Sigmoid colon (tissue), 7 donors: Measurements from ENCODE around the gene PMM2. TPM values are rescaled to one million over a fixed set of nuclear protein-coding genes. Genes with fewer than 3 reads are reported as not detected.
"Not testable (repeated sequence)": the region's sequence is repeated elsewhere in the genome, so short reads cannot be mapped to it uniquely, and the experiment has no call there.

Experiments used
- DNase-seq: peaks from one replicate; pipeline ENCODE4 v3.0.0-alpha.2; 2019
- H3K27ac ChIP-seq, 4 donors: fragments of 200-600 bp; sonication (generic); one replicate each; pipeline ENCODE4 v1.5.1; 2016 to 2019; ENCODE audit warnings: mild to moderate bottlenecking in 1 of 4
- H3K27me3 ChIP-seq, 3 donors: fragments of 200-600 bp; sonication (generic); one replicate each; pipeline ENCODE4 v1.5.1; 2019; ENCODE audit warnings: mild to moderate bottlenecking in 1 of 3
- H3K36me3 ChIP-seq, 4 donors: fragments of 200-600 bp; sonication (generic); one replicate each; pipeline ENCODE4 v1.5.1; 2016 to 2019
- H3K4me1 ChIP-seq, 4 donors: fragments of 200-600 bp; sonication (generic); one replicate each; pipeline ENCODE4 v1.5.1; 2017 to 2019
- H3K4me3 ChIP-seq, 4 donors: fragments of 200-600 bp; sonication (generic); one replicate each; pipeline ENCODE4 v1.5.1; 2017 to 2019; ENCODE audit warnings: mild to moderate bottlenecking in 2 of 4, moderate library complexity in 1 of 4
- H3K9me3 ChIP-seq, 4 donors: fragments of 200-600 bp in 3 of 4; sonication (generic) in 3 of 4; one replicate each; pipeline versions ENCODE4 v1.5.1 to v1.6.1; 2013 to 2019
- CTCF ChIP-seq, 4 experiments: fragments of 450-650 bp in 3 of 4; fragments of 200-600 bp in 1 of 4; IDR thresholded peaks; one replicate each; pipeline ENCODE4 v1.5.1; 2016 to 2019; ENCODE audit warnings: antibody characterized with exemption in 4 of 4, mild to moderate bottlenecking in 3 of 4, moderate library complexity in 2 of 4
- EP300 ChIP-seq, 4 donors: sonication (generic); formaldehyde crosslinking; IDR thresholded peaks; one replicate each; pipeline ENCODE4 v1.6.1; 2017; ENCODE audit warnings: antibody characterized with exemption in 4 of 4
- POLR2A ChIP-seq, 2 donors: fragments of 450-650 bp; IDR thresholded peaks; one replicate each; pipeline ENCODE4 v1.6.1; 2016; ENCODE audit warnings: antibody characterized with exemption in 2 of 2, mild to moderate bottlenecking in 2 of 2, moderate library complexity in 2 of 2
- POLR2AphosphoS5 ChIP-seq, 4 donors: sonication (generic); formaldehyde crosslinking; IDR thresholded peaks; one replicate each; pipeline ENCODE4 v1.6.1; 2017; ENCODE audit warnings: antibody characterized with exemption in 4 of 4
- WGBS, 2 donors: extraction: QIAGEN DNeasy Blood & Tissue Kit; methylation state at CpG; one replicate each; pipeline ENCODE4 v1.1.7; 2013; 5-methylcytosine and 5-hydroxymethylcytosine counted together
- intact Hi-C: fragments of 100-400 bp; cut with DNase I; formaldehyde crosslinking; loops from one replicate; pipeline ENCODE4 v1.15.1; 2023
- polyA plus RNA-seq, 3 donors: library from polyadenylated mRNA; stranded (reverse); fragments of 200-250 nt; gene quantifications; one replicate each; pipeline ENCODE4 v1.2.3, GENCODE V29; 2013
- total RNA-seq, 4 donors: library from RNA; depleted of rRNA; stranded (reverse); fragments of >200 nt; gene quantifications; one replicate each; pipeline ENCODE4 v1.1.0, GENCODE V29; 2016
- donor health status: healthy with polysubstance abuse.
- donor health status: Bipolar disorder and iron deficiency.
- donor health status: healthy.

Gene PMM2
- 10 to 100 TPM; 13.6 to 22.1 (median 18.4) TPM for total RNA-seq
- polyA plus RNA-seq: 10 to 100 TPM; 29.8 to 52.4 (median 33.6) TPM

GRCh38 chr16:8797364-8798173 is at the start of gene PMM2, which contains the start of gene TMEM186:
TSS of gene PMM2 (plus strand) at chr16:8797839. CDS start at chr16:8797883, 44 bp downstream.
TSS of gene TMEM186 (minus strand) at chr16:8797639. CDS start at chr16:8797614, 25 bp downstream.
- Histone ChIP-seq H3K4me3 (peak within 1 kb of the TSS; percentile 81 to 96 (median 88)), H3K36me3 (peaks cover 0 to 16% (median 7%) of the 10 kb centered on the region in 4 donors), H3K4me1 (peaks cover 0 to 35% (median 30%) of the 10 kb centered on the region in 4 donors), H3K27ac (peak within 1 kb of the TSS; percentile 80 to 86 (median 81)), H3K9me3 (no peaks in the 10 kb centered on the region), H3K27me3 (no peaks in the 10 kb centered on the region)
- intact Hi-C loops: loop anchor here (2.0 to 10.0 kb wide), 7 partner anchors 70 to 297 kb away; partner anchors contain the start of genes CARHSP1, HAPSTR1, LITAFD and METTL22
- DNase-seq: peak; percentile 98
- TF ChIP-seq EP300 (IDR thresholded peaks at IDR 0.05): peak in 1 of 4 donors; percentile 25
- peak in 1 of 2 donors; percentile 43 for TF ChIP-seq POLR2A (IDR thresholded peaks at IDR 0.05)
- no peak for TF ChIP-seq CTCF (IDR thresholded peaks at IDR 0.05)
- TF ChIP-seq POLR2AphosphoS5 (IDR thresholded peaks at IDR 0.05): peak; percentile 48 to 89 (median 82)
- 1% methylated on average over 61 of the region's 61 CpGs for WGBS, 2 donors

GRCh38 chr16:8748944-8749343 is 48.7 kb upstream of the PMM2 start:
- H3K4me1 ChIP-seq: peaks cover 0 to 13% (median 10%) of the 10 kb centered on the region in 4 donors
- H3K27ac ChIP-seq, H3K4me3 ChIP-seq, intact Hi-C loops, H3K27me3 ChIP-seq, H3K36me3 ChIP-seq, H3K9me3 ChIP-seq: not testable (repeated sequence)
- DNase-seq: peak; percentile 7
- 82 to 87% methylated on average over 9 of the region's 9 CpGs for WGBS, 2 donors

GRCh38 chr16:8751481-8752311 is 45.9 kb upstream of the PMM2 start:
- Histone ChIP-seq H3K4me1 (peaks cover 0 to 13% (median 10%) of the 10 kb centered on the region in 4 donors), H3K27ac (no peak overlapping the region), H3K4me3 (no peak overlapping the region), H3K27me3 (no peaks in the 10 kb centered on the region), H3K9me3 (no peaks in the 10 kb centered on the region), H3K36me3 (no peaks in the 10 kb centered on the region)
- TF ChIP-seq POLR2AphosphoS5 (IDR thresholded peaks at IDR 0.05) (peak in 1 of 4 donors; percentile 19), EP300 (IDR thresholded peaks at IDR 0.05) (no peak)
- 70 to 81% methylated on average over 14 of the region's 14 CpGs for WGBS, 2 donors
- peak; percentile 24 for DNase-seq
- intact Hi-C loops: no loop called here

GRCh38 chr16:8752706-8753105 is 44.9 kb upstream of the PMM2 start:
- intact Hi-C loops: no loop called here
- Histone ChIP-seq H3K4me1 (peaks cover 0 to 13% (median 10%) of the 10 kb centered on the region in 4 donors), H3K36me3 (peaks cover 0 to 1% (median 0%) of the 10 kb centered on the region in 4 donors), H3K9me3 (no peaks in the 10 kb centered on the region), H3K27me3 (no peaks in the 10 kb centered on the region), H3K4me3 (no peak overlapping the region), H3K27ac (no peak overlapping the region)
- WGBS, 2 donors: 44 to 47% methylated on average over 2 of the region's 2 CpGs
- TF ChIP-seq POLR2AphosphoS5 (IDR thresholded peaks at IDR 0.05): no peak
- TF ChIP-seq CTCF (IDR thresholded peaks at IDR 0.05): no peak
- TF ChIP-seq EP300 (IDR thresholded peaks at IDR 0.05): no peak
- TF ChIP-seq POLR2A (IDR thresholded peaks at IDR 0.05): no peak
- peak; percentile 28 for DNase-seq

GRCh38 chr16:8753416-8754054 is 44.1 kb upstream of the PMM2 start:
- WGBS, 2 donors: 58 to 70% methylated on average over 9 of the region's 9 CpGs
- TF ChIP-seq CTCF (IDR thresholded peaks at IDR 0.05) (no peak), EP300 (IDR thresholded peaks at IDR 0.05) (no peak), POLR2A (IDR thresholded peaks at IDR 0.05) (no peak), POLR2AphosphoS5 (IDR thresholded peaks at IDR 0.05) (no peak)
- Histone ChIP-seq H3K27me3 (no peaks in the 10 kb centered on the region), H3K4me3 (no peak overlapping the region), H3K4me1 (peaks cover 0 to 13% (median 10%) of the 10 kb centered on the region in 4 donors), H3K9me3 (no peaks in the 10 kb centered on the region), H3K27ac (no peak overlapping the region), H3K36me3 (peaks cover 0 to 9% (median 0%) of the 10 kb centered on the region in 4 donors)
- DNase-seq: peak; percentile 33
- intact Hi-C loops: no loop called here
